Inflammatory macrophage (primary cell): ENCODE results near the gene FLT1.

Source experiments
- DNase-seq, 2 donors: peaks; one replicate each; pipeline ENCODE4 v3.0.0-alpha.2; 2020 to 2022

The FLT1 gene

GRCh38 chr13:28385362-28385761 lies 109.6 kb downstream of the FLT1 start:
- DNase-seq: no peak

GRCh38 chr13:28384789-28385188 lies 110.1 kb downstream of the FLT1 start:
- no peak for DNase-seq

- no peak for DNase-seq
These were observed 114.6 kb downstream of the FLT1 start for GRCh38 chr13:28380319-28380718.

GRCh38 chr13:28379371-28380083 lies 115.4 kb downstream of the FLT1 start:
- DNase-seq: no peak

GRCh38 chr13:28376604-28377003 lies 118.3 kb downstream of the FLT1 start:
- no peak for DNase-seq

- DNase-seq: no peak
These were observed 119.5 kb downstream of the FLT1 start for GRCh38 chr13:28375250-28375930.

GRCh38 chr13:28373810-28374209 lies 121.1 kb downstream of the FLT1 start:
- DNase-seq: peak; percentile 71 to 90

GRCh38 chr13:28370448-28370847 lies 124.5 kb downstream of the FLT1 start:
- no peak for DNase-seq

GRCh38 chr13:28358708-28359107 lies 136.2 kb downstream of the FLT1 start:
- DNase-seq: peak in 1 of 2 donors; percentile 17

GRCh38 chr13:28357911-28358433 lies 137.0 kb downstream of the FLT1 start:
- DNase-seq: peak; percentile 89 to 92

GRCh38 chr13:28357247-28357825 lies 137.6 kb downstream of the FLT1 start:
- no peak for DNase-seq

GRCh38 chr13:28356561-28357021 lies 138.3 kb downstream of the FLT1 start:
- DNase-seq: peak; percentile 36 to 38

- peak; percentile 6 to 11 for DNase-seq
These were observed 139.0 kb downstream of the FLT1 start for GRCh38 chr13:28355822-28356371.

GRCh38 chr13:28355046-28355821 lies 139.7 kb downstream of the FLT1 start:
- no peak for DNase-seq

GRCh38 chr13:28353679-28354078 lies 141.2 kb downstream of the FLT1 start:
- no peak for DNase-seq

GRCh38 chr13:28349907-28350654 lies 144.8 kb downstream of the FLT1 start:
- no peak for DNase-seq

GRCh38 chr13:28349371-28349770 lies 145.6 kb downstream of the FLT1 start:
- DNase-seq: no peak

- peak; percentile 12 to 34 for DNase-seq
These were observed 147.2 kb downstream of the FLT1 start for GRCh38 chr13:28347456-28348371.

- DNase-seq: no peak
These were observed 148.8 kb downstream of the FLT1 start for GRCh38 chr13:28346154-28346553.

- no peak for DNase-seq
These were observed 150.8 kb downstream of the FLT1 start for GRCh38 chr13:28344163-28344562.

GRCh38 chr13:28342251-28342650 lies 152.7 kb downstream of the FLT1 start:
- no peak for DNase-seq
